GM12875 (cell line): Measurements from ENCODE around the gene RAD51AP1.

Experiments used
- H3K4me3 ChIP-seq: one replicate; pipeline ENCODE4 v1.5.1; 2011; ENCODE audit warnings: low read depth, low read length, control low read depth
- CTCF ChIP-seq: IDR thresholded peaks from 2 replicates; pipeline ENCODE4 v1.5.1; 2011; ENCODE audit warnings: low read depth, mild to moderate bottlenecking, control low read depth, inconsistent platforms, low read length, moderate library complexity, borderline replicate concordance; ENCODE audit not compliant: insufficient read depth

The RAD51AP1 gene

GRCh38 chr12:4530982-4531586 lies 7.6 kb upstream of the RAD51AP1 start:
- no peak for TF ChIP-seq CTCF
- no peak overlapping the region for H3K4me3 ChIP-seq

GRCh38 chr12:4535092-4535491 lies 3.6 kb upstream of the RAD51AP1 start:
- TF ChIP-seq CTCF: no peak

GRCh38 chr12:4535871-4536270 lies 2.8 kb upstream of the RAD51AP1 start:
- TF ChIP-seq CTCF: no peak
- H3K4me3 ChIP-seq: no peak overlapping the region

More at GRCh38 chr12:4535092-4535491, 3.6 kb upstream of the RAD51AP1 start:
- H3K4me3 ChIP-seq: no peak overlapping the region

- H3K4me3 ChIP-seq: peak overlapping the region; percentile 86
- TF ChIP-seq CTCF: no peak
Observed at GRCh38 chr12:4539167-4539870, 629 bp downstream of the RAD51AP1 start.

GRCh38 chr12:4540170-4540569 lies 1.5 kb downstream of the RAD51AP1 start:
- TF ChIP-seq CTCF: no peak
- peak overlapping the region; percentile 86 for H3K4me3 ChIP-seq

- H3K4me3 ChIP-seq: no peak overlapping the region
- TF ChIP-seq CTCF: no peak
Observed at GRCh38 chr12:4540638-4541037, 1.9 kb downstream of the RAD51AP1 start.

GRCh38 chr12:4545195-4545594 lies 6.5 kb downstream of the RAD51AP1 start:
- H3K4me3 ChIP-seq: no peak overlapping the region
- TF ChIP-seq CTCF: no peak
